ENCODE results near the gene GALNT4.

The GALNT4 gene

DNA sequence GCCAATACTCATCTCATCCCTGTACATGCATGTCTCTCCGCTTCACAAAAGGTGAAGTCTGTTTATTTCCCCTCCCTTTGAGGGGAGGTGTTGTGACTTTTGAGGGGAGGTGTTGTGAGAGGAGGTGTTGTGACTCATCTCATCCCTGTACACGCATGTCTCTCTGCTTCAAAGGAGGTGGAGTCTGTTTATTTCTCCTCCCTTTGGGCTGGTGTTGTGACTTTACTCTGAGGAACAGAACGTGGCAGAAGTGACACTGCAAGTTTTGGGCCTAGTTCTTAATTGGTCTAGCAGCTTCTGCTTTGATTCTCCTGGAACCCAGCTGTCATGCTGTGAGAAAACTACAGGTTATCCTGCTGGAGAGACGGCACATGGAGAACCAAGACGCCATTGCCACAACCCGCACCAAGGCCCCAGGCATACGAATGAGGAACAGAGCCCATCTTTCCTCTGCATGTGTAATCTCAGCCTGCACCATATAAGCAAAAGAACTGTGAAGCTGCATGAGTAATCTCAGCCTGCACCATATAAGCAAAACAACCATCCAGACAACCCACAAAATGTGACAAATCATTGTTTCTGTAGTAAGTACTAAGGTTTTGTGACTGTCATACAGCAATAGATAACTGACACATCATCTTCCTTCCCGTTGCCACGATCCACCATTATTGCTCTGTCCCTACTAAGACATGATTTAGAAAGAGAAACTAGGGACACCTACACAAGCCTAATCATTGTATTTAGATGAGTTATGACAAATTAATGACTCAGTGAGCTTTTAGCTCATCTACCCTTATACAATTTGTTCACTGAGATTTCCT lies 30.0 kb downstream of the GALNT4 start:
- DNase-seq, result no peak

DNA sequence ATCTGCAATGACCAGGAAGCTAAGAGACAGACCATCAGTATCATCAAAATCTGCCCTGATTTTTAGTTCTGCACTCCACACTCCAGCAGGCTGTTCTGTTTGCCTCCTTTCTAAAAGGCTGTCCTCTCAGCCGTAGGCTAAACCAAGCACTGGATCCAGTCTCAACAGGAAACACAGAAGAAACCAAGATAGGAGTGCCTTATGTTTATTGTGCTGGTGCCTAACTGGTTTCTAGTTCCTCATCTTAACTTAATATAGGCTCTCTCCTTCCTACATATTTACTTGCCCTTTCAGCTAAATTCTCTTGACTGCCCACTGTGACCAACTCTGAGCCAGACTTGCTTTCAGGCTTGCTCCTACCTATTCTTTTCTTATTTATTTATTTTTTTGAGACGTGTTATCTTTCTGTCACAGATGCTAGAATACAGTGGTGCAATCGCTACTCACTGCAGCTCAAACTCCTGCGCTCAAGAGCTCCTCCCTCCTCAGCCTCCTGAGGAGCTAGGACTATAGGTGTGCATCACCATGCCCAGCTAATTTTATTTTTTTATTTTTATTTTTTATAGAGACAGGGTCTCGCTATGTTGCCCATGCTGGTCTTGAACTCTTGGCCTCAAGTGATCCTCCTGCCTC lies 30.8 kb downstream of the GALNT4 start:
- DNase-seq, result no peak

DNA sequence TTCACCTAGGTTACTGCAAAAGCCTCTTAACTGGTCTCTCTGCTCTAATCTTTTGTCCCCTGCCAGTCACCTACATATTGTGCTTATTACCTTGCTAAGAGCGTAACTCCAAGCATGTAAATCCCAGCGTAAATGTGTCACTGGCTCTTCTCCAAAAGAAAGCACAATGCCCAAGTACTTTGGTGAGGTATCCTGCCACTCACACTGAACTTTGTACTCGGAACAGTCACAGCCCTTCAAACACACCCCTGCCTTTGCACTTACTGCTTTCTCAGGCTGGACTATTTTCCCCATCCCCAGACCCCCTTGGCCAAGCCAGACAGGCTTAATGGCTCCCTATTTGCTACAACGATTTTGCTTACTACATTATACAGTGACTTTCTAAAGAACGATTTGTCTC lies 31.7 kb downstream of the GALNT4 start:
- DNase-seq, result no peak

DNA sequence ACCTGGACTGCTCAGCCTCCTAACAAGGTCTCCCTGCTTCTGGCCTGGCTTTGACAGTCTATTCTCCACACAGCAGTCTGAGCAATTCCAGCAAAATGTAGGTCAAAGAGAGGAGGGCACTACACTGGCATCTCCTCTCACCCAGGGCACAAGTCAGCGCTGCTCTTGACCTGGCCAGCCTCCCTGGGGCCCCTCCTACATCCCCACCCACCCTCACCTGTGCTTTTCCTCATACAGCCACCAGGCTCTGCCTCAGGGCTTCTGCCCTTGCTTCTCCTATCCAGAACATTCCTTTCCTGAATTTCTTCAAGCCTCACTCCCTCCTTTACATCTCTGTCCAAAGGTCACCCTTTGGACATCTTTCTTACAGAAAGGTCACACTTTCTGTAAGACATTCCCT lies 33.7 kb downstream of the GALNT4 start:
- DNase-seq, result no peak

DNA sequence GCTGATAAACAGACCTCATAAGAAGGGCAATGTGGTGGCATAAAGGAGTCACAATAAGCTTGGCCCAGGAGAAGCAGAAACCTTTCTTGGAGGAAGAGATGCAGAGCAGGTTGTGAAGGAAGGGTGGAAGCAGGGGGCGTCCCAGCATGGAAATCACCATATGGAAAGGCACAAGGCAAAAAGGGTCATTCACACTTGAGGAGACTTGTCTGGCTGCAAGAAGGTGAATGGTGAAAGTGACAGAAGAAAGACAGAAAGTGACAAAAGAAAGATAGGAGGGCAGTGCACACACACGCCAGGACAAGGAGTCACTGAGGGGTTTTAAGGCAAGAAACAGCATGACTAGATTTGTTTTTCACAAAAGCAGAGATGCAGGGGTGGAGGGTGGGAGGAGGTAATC lies 38.3 kb downstream of the GALNT4 start:
- DNase-seq, result no peak

DNA sequence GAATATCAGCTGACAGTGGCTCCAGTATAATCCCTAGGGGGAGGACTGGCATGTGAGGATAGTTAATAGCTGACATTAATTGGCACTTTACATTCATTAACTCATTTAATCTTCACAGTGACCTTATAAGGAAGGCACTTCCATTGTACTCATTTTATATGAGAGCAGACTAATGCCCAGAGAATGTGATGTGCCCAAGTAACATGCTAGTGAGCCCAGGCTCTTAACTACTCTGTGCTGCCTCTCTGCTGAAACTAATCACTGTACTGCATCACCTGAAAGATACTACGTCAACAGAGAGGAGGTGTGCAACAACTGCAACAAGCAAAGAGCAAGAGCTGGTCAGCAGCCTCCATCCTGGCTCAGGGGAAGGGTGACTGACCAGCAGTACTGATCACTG lies 40.1 kb downstream of the GALNT4 start:
- DNase-seq, result no peak

DNA sequence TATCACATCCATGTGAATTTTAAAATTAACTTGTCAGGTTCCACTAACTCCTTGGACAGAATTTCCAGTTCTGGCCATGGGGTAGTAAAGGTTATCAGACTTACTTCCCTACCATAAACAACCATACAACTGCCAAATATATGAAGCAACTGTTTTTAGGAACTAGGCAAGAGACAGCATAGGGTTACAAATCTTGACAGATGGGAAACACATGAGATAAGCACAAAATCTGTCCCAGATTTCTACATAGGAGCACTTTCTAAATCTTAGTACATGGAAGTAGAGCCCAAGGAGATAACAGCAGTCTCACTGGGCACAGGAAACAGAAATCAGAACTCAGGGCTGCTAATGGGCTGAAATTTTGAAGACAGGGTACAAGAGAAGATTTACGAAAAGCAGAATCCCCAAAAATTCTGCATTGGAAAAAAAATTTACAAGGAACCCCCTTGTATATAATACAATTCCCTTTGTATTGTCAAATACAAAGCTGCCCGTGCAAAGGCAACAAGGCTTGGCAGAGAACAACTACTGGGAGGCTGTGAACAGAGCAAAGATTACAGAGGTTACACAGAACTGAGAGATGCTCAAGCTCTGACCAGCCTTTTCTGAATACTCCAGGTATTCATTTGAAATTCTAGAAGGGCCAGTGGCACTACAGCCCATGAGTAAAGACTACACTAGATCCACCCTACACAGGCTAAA lies 43.2 kb downstream of the GALNT4 start:
- DNase-seq, result no peak

DNA sequence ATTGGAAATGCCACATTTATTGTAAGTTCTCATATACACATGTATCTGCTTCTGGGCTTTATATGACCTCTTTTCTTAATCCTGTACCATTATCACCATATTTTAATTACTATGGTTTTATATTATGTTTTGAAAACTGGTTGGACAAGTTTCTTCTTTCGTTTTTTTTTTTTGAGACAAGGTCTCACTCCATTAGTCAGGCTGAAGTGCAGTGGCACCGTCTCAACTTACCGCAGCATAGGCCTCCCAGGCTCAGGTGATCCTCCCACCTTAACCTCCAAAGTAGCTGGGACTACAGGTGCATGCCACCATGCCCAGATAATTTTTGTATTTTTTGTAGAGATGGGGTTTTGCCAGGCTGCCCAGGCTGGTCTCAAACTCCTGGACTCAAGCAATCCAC lies 44.6 kb downstream of the GALNT4 start:
- DNase-seq, result no peak

DNA sequence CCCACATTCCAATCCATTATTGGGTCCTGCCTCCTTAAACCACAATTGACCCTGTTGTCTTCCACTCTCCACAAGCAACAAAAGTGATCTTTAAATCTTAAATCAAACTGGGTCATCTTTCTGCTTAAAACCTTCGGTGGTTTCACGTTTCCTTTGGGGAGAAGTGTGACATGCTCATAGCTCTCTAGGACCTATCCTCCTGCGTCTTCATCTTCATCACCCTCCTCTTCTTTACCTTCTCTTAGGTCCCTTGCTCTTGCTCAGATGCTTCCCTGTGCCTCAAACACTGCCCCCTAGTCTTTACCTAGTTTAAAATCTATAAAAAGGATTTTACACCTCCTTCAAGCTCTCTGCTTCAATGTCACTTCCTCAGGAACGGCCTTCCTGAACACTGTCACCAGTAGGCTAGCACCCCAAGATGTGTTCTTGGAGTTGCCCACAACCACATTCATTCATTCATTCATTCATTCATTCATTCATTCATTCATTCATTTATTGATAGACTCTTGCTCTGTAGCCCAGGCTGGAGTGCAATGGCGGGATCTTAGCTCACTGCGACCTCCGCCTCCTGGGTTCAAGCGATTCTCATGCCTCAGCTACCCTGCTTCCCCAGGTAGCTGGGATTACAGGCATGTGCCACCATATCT lies 46.8 kb downstream of the GALNT4 start:
- DNase-seq, result no peak

DNA sequence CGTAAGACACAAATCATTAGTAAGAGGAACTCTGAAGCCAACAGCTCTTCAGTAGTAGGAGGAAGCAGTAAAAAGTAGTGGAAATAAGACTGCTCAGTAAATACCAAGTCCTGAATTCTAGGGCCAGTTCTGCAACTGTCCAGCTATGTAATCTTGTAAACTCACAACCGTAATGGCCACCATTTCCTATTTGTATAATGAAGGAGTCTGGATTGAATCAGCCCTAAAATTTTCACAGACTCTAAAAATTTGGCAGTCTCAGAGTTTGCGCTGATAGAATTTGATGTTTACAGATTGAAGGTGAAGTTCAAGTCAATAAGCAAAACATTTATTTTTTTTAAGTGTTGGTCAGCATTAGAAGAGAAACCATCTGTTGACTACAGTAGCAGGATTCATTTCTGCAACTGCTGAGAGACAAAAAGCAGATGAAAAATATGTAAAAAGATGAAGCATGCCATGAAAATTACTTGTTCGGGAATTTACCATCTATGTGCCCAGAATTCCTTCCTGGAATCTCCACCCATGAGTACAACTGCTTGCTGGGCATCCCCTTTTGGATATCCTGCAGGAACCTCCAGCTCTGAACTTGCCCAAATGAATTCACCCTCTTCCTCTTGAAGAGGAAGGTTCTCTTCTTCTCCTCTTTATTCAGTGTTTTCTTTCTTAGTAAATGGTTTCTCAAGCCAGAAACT lies 47.5 kb downstream of the GALNT4 start:
- DNase-seq, result no peak

DNA sequence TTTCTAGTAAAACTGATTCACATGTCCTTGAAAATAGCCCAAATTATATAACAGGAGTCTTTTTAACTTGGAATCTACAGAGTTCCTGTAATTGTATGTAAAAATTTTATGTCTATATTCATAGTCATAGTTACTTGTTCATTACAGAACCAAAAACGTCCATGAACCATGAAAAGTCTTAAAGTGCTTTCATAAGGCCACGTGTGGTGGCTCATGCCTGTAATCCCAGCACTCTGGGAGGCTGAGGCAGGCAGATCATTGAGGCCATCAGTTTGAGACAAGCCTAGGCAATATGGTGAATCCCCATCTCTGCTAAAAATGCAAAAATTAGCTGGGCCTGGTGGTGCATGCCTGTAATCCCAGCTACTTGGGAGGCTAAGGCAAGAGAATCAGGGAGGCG lies 48.4 kb downstream of the GALNT4 start:
- DNase-seq, result no peak

DNA sequence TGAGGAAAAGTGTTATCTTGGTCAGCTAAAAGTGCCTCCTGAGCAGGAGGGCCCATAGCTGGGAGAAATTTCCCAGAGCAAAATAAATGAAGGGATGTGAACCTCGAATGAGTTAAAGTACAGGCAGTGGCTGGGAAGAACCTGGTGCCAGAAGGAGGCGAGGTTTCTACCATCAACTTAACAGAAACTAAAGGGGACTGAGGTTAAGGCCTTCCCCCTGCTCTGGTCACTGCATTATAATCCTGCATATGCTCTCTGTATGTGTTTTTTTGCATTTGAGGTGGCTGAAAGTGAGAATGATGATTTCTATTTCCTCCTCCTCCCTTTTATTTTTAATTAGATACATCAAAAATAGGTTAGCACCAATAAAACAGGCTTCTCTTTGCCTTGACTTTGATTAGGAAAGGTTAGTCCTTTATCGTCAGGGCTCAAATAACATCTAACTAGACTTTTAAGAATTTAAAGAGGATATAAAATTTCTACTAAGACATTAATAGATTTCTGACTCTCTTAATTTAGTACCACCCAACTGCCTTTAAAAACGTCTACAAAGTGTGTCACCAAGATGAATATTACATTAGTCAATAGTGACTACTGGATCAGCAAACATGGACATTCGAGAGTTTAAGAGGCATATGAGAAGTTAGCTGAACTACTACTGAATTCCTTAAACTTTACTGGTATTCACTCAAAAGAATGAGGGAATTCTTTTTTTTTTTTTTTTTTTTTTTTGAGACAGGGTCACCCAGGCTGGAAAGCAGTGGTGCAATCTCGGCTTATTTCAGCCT lies 49.2 kb downstream of the GALNT4 start:
- no peak for DNase-seq

DNA sequence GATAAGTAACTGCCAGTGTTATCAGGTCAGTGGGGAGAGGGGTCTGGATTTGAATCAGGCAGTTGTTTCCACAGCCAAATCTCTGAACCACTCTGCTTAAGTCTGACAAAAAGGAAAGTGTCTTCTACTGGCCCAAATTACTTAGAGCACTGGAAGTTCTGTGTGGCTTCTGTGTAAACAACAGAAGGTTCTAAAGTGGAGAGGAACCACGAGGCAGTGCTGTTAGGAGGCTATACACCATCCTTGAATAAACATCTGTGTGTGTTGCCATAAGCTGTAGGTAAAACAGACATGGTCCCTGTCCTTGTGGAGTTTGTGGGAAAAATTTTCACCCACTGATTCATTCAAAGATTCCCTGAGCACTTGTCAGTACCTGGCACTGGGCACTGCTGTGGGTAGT lies 50.0 kb downstream of the GALNT4 start:
- DNase-seq, result no peak

Measured in right kidney (tissue), 1 donor.